Activated CD4-positive, alpha-beta T cell treated with anti-CD3 and anti-CD28 coated beads, Interleukin-2, amount 10 ng/mL, durations not matched to agents 24 days and 14 days (primary cell): ENCODE measurements around the gene COMT. TPM values are rescaled to one million over a fixed set of nuclear protein-coding genes. Genes with fewer than 3 reads are reported as not detected.
"Not testable (repeated sequence)": the region's sequence is repeated elsewhere in the genome, so short reads cannot be mapped to it uniquely, and the experiment has no call there.

Experiments
- DNase-seq: peaks from one replicate; pipeline ENCODE4 v3.0.0; 2022
- H3K27ac Mint-ChIP-seq: one replicate; pipeline ENCODE4 v1.8.0; 2022; ENCODE audit warnings: mild to moderate bottlenecking, mixed read lengths
- H3K27me3 Mint-ChIP-seq: one replicate; pipeline ENCODE4 v1.8.0; 2022; ENCODE audit warnings: mixed read lengths
- H3K36me3 Mint-ChIP-seq: one replicate; pipeline ENCODE4 v1.8.0; 2022; ENCODE audit warnings: low read depth, mild to moderate bottlenecking, mixed read lengths
- H3K4me1 Mint-ChIP-seq: one replicate; pipeline ENCODE4 v1.8.0; 2021; ENCODE audit warnings: mixed read lengths
- H3K4me3 Mint-ChIP-seq: one replicate; pipeline ENCODE4 v1.8.0; 2022; ENCODE audit warnings: mild to moderate bottlenecking, moderate library complexity, mixed read lengths
- H3K9me3 Mint-ChIP-seq: one replicate; pipeline ENCODE4 v1.8.0; 2021; ENCODE audit warnings: mixed read lengths
- intact Hi-C: fragments of 100-400 bp; cut with micrococcal nuclease; formaldehyde crosslinking; loops from one replicate; pipeline ENCODE4 v1.15.1; 2023
- total RNA-seq: library from RNA; stranded (reverse); gene quantifications from 2 replicates; pipeline ENCODE4 v1.2.3, GENCODE V29; 2022

COMT gene
- total RNA-seq, 1 donor from 2014 or later: 110 TPM

DNA sequence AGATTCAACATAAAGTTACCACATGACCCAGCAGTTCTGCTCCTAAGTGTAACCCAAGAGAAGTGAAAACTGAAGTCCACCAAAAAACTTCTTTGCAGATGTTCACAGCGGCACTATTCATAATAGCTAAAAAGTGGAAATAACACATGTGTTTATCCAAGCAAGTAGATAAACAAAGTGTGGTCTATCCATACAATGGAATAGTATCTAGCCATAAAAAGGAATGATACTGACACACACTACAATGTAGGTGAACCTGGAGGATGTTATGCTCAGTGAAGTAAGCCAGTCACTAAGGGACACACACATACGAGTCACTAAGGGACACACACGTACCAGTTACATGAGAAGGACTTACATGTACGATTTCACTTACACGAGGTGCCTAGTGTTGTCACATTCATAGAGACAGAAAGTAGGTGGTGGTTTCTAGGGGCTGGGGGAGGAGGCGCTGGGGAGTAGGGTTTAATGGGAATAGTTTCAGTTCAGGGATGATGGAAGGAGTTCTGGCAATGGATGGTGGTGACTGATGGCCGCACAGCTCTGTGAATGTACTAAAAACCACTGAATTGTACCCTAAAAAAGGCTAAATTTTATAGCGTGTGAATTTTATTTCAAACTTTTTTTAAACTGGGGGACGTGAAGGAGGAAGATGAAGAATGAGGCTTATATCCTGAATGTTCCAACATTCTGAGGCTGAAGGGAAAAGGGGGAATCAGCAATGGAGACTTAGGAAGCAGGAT is 27.2 kb upstream of the COMT start:
- Mint-ChIP-seq H3K27me3 (no peaks in the 10 kb centered on the region), H3K9me3 (no peaks in the 10 kb centered on the region), H3K36me3 (peaks cover 22% of the 10 kb centered on the region), H3K27ac (no peak overlapping the region), H3K4me1 (peaks cover 4% of the 10 kb centered on the region), H3K4me3 (no peak overlapping the region)
- DNase-seq: no peak
- intact Hi-C loops: no loop called here

DNA sequence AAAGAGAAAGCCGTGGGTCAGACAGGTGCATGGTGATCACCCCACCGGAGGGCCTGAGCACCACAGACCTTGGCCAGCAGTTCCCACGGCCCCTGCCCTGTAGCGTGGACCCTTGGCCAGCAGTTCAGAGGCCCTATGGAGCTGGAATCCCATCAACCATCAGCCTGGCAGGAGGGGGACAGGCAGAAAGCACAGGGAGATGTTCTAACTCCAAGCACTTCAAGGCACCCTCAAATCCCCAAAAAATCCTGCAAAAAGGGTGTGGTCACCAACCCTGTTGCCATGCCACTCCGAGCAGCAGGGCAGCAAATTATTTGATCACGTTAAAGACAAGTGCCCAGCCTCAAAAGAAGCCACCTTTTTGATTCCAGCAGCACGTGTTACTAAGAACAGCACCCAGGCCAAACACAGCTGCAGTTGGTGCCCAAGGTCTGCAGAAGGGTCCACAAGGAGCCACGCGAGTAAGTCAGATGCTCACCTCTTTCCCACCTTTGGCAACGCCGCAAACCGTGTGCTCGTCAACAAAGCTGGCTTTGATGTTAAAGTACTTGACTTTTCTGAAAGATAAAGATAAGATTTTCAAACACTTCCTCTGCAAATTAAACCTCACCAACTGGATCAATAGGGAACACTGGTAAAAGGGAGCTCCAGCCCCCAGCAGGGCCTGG is 26.2 kb upstream of the COMT start:
- no peak overlapping the region for H3K4me3 Mint-ChIP-seq
- no peaks in the 10 kb centered on the region for H3K9me3 Mint-ChIP-seq
- H3K27ac Mint-ChIP-seq: no peak overlapping the region
- intact Hi-C loops: no loop called here
- H3K4me1 Mint-ChIP-seq: no peaks in the 10 kb centered on the region
- H3K27me3 Mint-ChIP-seq: no peaks in the 10 kb centered on the region
- peaks cover 20% of the 10 kb centered on the region for H3K36me3 Mint-ChIP-seq
- no peak for DNase-seq

DNA sequence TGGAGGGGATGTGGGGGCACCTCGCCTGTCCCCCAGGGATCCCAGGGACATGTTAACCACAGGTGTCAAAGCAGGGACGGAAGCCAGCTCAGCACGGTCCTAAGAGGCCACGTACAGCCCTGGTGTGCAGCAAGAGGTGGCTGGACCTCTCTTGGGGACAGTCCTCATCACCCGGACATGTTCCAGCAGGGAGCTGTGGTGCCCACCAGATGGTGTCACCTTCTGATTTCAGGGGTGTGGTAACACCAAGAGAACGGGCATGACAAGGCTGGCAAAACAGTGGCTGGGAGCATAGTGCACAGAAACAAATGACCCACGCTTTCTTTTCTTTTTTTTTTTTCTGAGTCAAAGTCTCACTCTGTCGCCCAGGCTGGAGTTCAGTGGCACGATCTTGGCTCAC is 25.6 kb upstream of the COMT start:
- H3K9me3 Mint-ChIP-seq: no peaks in the 10 kb centered on the region
- peaks cover 20% of the 10 kb centered on the region for H3K36me3 Mint-ChIP-seq
- intact Hi-C loops: no loop called here
- H3K4me1 Mint-ChIP-seq: no peaks in the 10 kb centered on the region
- DNase-seq: no peak
- H3K27me3 Mint-ChIP-seq: no peaks in the 10 kb centered on the region
- H3K27ac Mint-ChIP-seq: no peak overlapping the region
- H3K4me3 Mint-ChIP-seq: no peak overlapping the region

DNA sequence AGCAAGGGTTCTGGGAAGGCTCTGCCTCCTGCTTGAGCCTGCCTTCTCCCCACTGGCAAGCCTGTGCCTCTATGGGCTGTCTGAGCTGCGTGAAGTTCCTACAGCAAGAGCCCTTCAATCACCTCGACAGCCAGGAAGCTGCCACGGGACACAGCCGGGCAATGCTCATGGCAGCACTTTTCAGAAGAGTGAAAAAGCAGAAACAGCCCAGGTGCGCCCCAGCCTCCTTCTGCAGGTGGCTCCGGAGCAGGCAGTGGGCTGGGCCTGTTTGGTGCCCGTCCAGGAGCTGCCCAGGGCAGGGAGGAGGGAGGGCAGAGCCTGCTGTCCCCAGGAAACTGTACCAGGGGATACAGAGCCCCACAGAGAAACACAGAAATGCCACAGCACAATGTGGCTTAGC is 24.6 kb upstream of the COMT start:
- Mint-ChIP-seq H3K9me3 (no peaks in the 10 kb centered on the region), H3K4me1 (no peaks in the 10 kb centered on the region)
- intact Hi-C loops: no loop called here

DNA sequence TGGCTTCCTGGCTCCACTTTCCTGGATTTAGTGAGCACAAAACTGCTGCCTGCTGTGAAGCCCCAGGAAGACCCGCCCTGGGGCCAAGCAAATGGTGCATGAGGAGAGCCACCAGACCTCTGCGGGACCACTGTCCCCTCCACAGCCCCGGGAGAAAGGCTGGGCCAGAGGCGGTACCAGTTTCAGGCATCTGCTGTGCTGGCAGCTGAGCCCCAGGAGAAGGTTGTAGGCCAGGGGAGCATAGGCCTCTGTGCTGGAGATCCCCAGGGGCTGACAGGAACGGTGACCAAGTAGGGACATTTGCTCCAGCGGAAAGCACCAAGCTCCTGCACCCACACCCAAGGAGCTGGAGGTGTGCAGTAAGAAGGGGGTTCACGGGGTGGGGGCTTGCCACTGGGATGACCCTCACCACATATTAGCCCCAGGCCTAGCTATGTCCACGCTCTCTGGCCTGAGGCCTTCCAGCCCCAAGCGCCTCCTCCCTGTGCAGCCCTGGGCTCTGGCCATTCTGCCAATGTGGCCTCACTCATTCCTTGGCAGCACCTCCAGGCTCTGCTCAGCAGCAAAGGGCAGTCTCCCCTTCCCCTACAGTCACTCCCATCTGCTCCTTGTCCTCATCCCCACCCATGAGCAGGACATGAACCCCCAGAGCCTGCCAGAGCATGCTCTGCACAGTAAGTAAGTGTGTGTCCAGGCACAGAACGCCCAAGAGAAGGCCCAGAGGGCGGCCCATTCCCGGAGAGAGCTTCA is 24.0 kb upstream of the COMT start:
- H3K4me1 Mint-ChIP-seq: no peaks in the 10 kb centered on the region
- no peak for DNase-seq
- no peak overlapping the region for H3K4me3 Mint-ChIP-seq
- intact Hi-C loops: no loop called here
- H3K27ac Mint-ChIP-seq: no peak overlapping the region
- H3K27me3 Mint-ChIP-seq: no peaks in the 10 kb centered on the region
- H3K9me3 Mint-ChIP-seq: no peaks in the 10 kb centered on the region
- H3K36me3 Mint-ChIP-seq: peaks cover 22% of the 10 kb centered on the region

More for the DNA sequence above, 24.6 kb upstream of the COMT start:
- Mint-ChIP-seq H3K4me3 (no peak overlapping the region), H3K27ac (no peak overlapping the region), H3K36me3 (peaks cover 22% of the 10 kb centered on the region), H3K27me3 (no peaks in the 10 kb centered on the region)
- no peak for DNase-seq

DNA sequence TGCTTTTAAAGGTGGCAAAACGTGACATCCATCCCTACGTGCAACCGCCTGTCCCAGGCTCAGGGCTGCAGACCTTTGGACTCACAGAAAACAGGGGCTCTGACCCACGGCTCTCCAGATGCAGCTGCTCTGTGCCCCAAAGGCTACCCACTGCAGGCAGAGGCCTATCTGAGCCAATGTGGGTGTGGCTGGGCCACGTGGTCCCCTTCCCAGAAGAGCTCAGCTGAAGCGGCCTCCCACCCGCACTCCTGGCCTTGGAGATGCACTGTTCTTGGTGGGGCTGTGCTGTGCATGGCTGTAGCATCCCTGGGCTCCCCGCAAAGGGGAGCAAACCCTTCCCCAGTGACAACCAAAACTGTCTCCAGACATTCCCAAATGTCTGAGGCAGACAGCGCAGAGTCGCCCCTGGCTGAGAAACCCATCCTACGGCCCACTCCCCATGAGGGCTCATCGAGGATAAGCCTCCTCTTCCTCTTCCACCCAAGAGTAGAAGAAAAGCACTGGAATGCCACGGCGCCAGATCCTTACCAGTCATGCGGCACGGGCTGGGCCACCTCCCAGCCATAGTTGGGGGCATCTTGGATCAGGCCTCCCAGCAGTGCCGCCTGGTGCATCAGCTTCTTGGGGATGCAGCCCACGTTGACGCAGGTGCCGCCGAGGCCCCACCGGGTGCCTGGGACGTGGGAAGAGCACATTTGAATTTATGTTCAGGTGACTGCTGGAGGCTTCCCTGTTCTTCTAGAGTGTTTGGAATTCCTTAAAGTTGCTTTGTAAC is 23.1 kb upstream of the COMT start:
- H3K9me3 Mint-ChIP-seq: no peaks in the 10 kb centered on the region
- DNase-seq: no peak
- no peak overlapping the region for H3K4me3 Mint-ChIP-seq
- H3K27me3 Mint-ChIP-seq: no peaks in the 10 kb centered on the region
- intact Hi-C loops: no loop called here
- H3K27ac Mint-ChIP-seq: no peak overlapping the region
- H3K4me1 Mint-ChIP-seq: no peaks in the 10 kb centered on the region
- peaks cover 21% of the 10 kb centered on the region for H3K36me3 Mint-ChIP-seq

DNA sequence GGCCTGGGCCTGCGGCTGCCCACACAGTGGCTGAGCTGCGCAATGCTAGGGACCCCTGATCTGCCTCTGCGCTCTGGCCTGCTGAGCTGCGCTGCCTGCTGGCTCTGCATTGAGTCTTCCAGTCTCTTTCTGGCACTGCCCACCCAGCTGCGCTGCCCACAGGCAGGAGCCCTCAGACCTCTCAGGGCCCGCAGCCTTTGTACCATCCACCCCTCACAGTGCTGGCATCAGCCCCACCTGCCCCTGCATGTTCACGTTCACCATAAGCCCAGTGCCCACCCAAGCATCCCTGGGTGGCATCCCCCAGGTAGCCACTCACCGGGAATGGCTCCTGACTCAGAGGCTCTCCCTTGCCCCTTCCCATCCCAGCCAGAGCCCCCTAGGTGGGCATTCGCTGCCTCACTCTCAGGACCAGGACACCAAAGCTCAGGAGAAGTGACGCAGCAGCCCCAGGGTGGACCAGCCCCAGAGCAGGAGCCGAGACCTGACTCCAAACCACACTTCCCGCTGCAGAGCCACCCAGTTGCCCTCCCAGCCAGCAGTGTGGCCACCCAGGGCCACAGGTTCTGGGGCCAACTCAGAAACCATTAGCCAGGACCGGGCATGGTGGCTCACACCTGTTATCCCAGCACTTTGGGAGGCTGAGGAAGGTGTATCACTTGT is 21.7 kb upstream of the COMT start:
- H3K9me3 Mint-ChIP-seq: no peaks in the 10 kb centered on the region
- no peaks in the 10 kb centered on the region for H3K4me1 Mint-ChIP-seq
- intact Hi-C loops: no loop called here
- peaks cover 8% of the 10 kb centered on the region for H3K36me3 Mint-ChIP-seq
- no peak overlapping the region for H3K4me3 Mint-ChIP-seq
- no peaks in the 10 kb centered on the region for H3K27me3 Mint-ChIP-seq
- H3K27ac Mint-ChIP-seq: no peak overlapping the region
- no peak for DNase-seq

DNA sequence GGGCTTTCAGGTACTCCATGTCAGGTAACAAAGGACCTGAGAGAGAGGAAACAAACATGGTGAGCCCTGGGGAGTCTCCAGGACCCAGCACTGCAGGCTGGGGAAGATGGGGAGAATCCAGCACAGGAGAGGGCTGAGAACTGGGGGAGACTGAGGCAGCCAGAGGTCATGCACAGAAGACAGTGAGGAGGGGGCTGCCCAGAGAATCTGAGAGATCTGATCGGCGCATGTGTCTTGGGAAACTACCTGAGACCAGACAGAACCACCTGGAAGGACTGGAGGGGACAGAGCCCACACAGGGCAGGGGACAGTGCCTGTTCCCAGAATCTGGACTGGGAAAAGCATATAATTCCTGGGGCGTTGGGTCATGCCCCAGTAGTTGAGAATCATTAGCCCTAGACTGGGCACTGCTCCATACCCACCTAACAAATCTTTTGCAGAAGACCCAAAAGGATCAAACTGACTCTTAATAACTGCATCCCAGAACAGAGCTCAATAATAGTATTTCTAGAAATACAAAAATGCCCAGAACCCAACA is 20.0 kb upstream of the COMT start:
- H3K4me3 Mint-ChIP-seq: no peak overlapping the region
- DNase-seq: no peak
- H3K9me3 Mint-ChIP-seq: no peaks in the 10 kb centered on the region
- no peaks in the 10 kb centered on the region for H3K4me1 Mint-ChIP-seq
- no peak overlapping the region for H3K27ac Mint-ChIP-seq
- H3K36me3 Mint-ChIP-seq: peaks cover 2% of the 10 kb centered on the region
- intact Hi-C loops: no loop called here
- H3K27me3 Mint-ChIP-seq: no peaks in the 10 kb centered on the region

DNA sequence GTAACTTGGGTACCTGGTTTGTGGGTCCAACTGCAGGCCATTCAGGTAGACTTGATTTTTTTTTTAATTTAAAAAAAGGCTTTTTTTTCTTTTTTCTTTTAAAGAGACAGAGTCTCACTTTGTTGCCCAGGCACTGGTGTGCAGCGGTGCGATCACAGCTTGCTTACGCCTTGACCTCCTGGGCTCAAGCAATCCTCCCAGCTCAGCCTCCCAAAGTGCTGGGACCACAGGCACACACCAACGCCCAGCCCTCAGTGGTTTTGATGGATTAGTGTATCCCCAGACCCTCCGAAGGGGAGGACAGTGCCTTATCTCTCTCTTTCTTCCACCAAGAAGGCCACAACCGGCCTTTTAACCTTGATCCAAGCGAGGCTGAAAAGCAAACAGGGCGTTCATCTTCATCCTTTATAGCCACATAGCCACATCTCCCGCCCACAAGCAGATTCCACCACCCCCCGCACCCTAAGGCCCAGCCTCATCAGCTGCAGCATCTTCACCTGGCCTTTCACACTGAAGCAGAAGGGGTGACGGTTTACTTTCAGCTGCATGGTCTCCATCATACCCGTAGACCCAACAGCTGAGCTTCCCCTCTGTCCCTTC is 17.6 kb upstream of the COMT start:
- Mint-ChIP-seq H3K36me3 (peaks cover 2% of the 10 kb centered on the region), H3K4me1 (no peaks in the 10 kb centered on the region), H3K4me3 (no peak overlapping the region), H3K27me3 (no peaks in the 10 kb centered on the region), H3K9me3 (no peaks in the 10 kb centered on the region), H3K27ac (no peak overlapping the region)
- DNase-seq: no peak
- intact Hi-C loops: no loop called here

DNA sequence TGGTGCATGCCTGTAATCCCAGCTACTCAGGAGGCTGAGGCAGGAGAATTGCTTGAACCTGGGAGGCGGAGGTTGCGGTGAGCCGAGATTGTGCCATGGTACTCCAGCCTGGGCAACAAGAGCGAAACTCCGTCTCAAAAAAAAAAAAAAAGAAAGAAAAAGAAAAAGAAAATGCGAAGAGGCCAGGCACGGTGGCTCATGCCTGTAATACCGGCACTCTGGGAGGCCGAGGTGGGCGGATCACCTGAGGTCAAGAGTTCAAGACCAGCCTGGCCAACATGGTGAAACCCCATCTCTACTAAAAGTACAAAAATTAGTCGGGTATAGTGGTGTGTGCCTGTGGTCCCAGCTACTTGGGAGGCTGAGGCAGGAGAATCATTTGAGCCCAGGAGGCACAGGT is 15.5 kb upstream of the COMT start:
- H3K27me3 Mint-ChIP-seq, intact Hi-C loops, H3K4me1 Mint-ChIP-seq, H3K27ac Mint-ChIP-seq, DNase-seq, H3K4me3 Mint-ChIP-seq, H3K36me3 Mint-ChIP-seq, H3K9me3 Mint-ChIP-seq: not testable (repeated sequence)

DNA sequence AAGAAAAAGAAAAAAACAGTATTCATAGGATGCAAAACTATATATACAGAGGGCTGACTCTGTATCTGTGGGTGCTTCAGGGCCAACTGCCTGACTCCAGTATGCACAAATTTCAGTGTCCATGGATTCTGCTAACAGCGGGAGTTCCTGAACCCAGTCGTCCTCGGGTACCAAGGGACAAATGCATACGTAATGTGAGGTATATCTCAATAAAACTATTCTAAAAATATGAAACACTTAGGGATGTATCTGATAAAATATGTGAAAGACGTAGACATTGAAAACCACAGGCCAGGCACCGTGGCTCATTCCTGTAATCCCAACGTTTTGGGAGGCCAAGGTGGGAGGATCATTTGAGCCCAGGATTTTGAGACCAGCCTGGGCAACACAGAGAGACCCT is 13.9 kb upstream of the COMT start:
- DNase-seq: no peak
- Mint-ChIP-seq H3K9me3 (no peaks in the 10 kb centered on the region), H3K27me3 (no peaks in the 10 kb centered on the region), H3K27ac (no peak overlapping the region), H3K36me3 (no peaks in the 10 kb centered on the region), H3K4me1 (no peaks in the 10 kb centered on the region), H3K4me3 (no peak overlapping the region)
- intact Hi-C loops: no loop called here

DNA sequence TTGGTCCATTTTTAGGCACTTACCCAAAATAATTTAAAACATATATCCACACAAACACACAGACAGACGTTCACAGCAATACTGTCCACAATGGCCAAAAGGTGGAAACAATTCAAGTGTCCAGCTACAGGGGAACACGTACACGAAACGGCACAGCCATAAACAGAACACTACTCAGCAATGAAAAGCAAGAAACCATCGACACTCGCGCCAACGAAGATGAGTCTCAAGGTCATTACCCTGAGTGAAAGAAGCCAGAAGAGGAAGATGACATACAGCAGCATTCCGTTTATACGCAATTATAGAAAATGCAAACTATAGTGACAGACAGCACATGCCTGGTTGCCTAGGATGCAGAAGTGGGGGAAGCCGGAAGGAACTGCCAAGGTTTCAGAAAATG is 13.4 kb upstream of the COMT start:
- H3K4me1 Mint-ChIP-seq: no peaks in the 10 kb centered on the region
- intact Hi-C loops: no loop called here

More for the DNA sequence above, 13.4 kb upstream of the COMT start:
- H3K36me3 Mint-ChIP-seq: no peaks in the 10 kb centered on the region
- no peak overlapping the region for H3K4me3 Mint-ChIP-seq
- H3K27me3 Mint-ChIP-seq: no peaks in the 10 kb centered on the region
- H3K9me3 Mint-ChIP-seq: no peaks in the 10 kb centered on the region
- H3K27ac Mint-ChIP-seq: no peak overlapping the region
- no peak for DNase-seq
